Right cardiac atrium (tissue), 5 donors: ENCODE results near the gene MEPCE. TPM values are rescaled to one million over a fixed set of nuclear protein-coding genes. Genes with fewer than 3 reads are reported as not detected.

Source experiments
- ATAC-seq, 2 donors: fragments of 200-7000 bp; cut with Tn5 transposase; one replicate each; pipeline versions ENCODE4 v1.8.0 to v1.9.1; 2020; ENCODE audit warnings: moderate library complexity in 2 of 2, mild to moderate bottlenecking in 1 of 2
- DNase-seq, 3 donors: peaks; one replicate each; pipeline ENCODE4 v3.0.0-alpha.2; 2020
- H3K27ac ChIP-seq: one replicate; pipeline ENCODE4 v1.5.1; 2013; ENCODE audit warnings: mild to moderate bottlenecking, low read length, control low read depth, moderate library complexity
- H3K27me3 ChIP-seq: one replicate; pipeline ENCODE4 v1.6.1; 2013; ENCODE audit not compliant: control insufficient read depth, insufficient read depth
- H3K4me1 ChIP-seq: one replicate; pipeline ENCODE4 v1.6.1; 2013; ENCODE audit warnings: low read length; ENCODE audit not compliant: control insufficient read depth, insufficient read depth
- H3K4me3 ChIP-seq: one replicate; pipeline ENCODE4 v1.5.1; 2013; ENCODE audit warnings: low read length, control low read depth
- H3K9me3 ChIP-seq: one replicate; pipeline ENCODE4 v1.6.1; 2013; ENCODE audit warnings: low read length; ENCODE audit not compliant: control insufficient read depth
- WGBS: extraction: QIAGEN DNeasy Blood & Tissue Kit; methylation state at CpG from one replicate; pipeline ENCODE4 v1.1.7; 2013; 5-methylcytosine and 5-hydroxymethylcytosine counted together
- intact Hi-C, 4 donors: fragments of 100-400 bp; cut with DNase I; formaldehyde crosslinking; loops; one replicate each; pipeline versions ENCODE4 v1.11.0 to v1.14.0; 2022 to 2023
- polyA plus RNA-seq: library from polyadenylated mRNA; stranded (reverse); fragments of 200-250 nt; gene quantifications from one replicate; pipeline ENCODE4 v1.2.3, GENCODE V29; 2013
- total RNA-seq, 4 donors: library from RNA; stranded (reverse); fragmentation: NEBNext Ultra II Directional; extraction: Animal tissue kit (Norgen Biotek cat#: 25700); gene quantifications; one replicate each; pipeline ENCODE4 v1.2.1, GENCODE V29; 2021
- donor health status: healthy with polysubstance abuse.
- donor health status: DM: no; HTN: yes; CAD: no.
- donor health status: DM: no; HTN: no; CAD: no.
- donor health status: DM: no; HTN: yes; CAD: no; lungs with severe emphysema.
- donor health status: DM: yes; HTN: yes; CAD: no.

MEPCE gene
- total and polyA plus RNA-seq, 5 donors, result 18.7 to 24.6 (median 23.0) TPM

DNA sequence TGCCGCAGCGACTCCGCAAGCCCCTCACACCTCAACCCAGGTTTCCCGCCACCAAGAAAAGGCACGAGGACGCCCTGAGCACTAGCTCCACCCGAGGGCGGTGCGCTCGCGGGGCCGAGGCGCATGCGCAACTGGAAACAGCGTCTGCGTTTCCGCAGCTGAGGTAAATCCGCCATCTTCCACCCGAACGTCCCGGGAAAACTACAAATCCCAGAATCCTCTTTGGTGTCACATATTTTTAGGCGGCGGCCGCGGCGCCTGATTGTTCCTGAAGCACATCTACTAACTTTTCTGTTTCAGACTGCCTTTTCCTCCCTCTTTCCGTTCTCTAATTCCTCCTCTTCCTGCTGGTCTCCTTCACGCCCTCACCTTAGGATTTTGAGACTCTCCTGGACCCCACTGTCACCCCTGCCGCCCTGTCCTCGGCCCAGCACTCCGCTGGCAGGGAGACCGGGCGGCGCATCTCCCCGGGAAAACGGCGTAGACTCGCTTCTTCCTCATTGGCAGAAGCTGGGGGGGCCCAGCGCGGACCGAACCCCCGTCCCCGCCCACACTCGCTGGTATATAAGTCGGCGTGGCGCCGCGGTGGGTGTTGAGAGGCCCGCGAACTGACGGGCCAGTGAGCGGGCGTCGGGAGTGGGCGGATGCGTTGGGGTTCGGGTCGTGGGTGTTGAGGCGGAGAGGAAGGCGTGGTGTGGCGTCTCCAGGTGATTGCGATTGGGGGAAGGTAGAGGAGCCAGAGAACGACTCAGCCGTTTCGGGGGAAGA lies 1.2 kb upstream of the MEPCE start, which contains the start of gene ZCWPW1:
ZCWPW1 (minus strand) TSS at position 505 of the 768 bp plus-strand sequence. CDS start 8,054 bp downstream, outside the sequence.
- DNase-seq (peak; percentile 97 to 99 (median 99)), ATAC-seq (peak; percentile 80 to 82)
- H3K27me3 ChIP-seq, result no peaks in the 10 kb centered on the region
- intact Hi-C loops, result no loop called here
- peak within 1 kb of the TSS; percentile 99 for H3K27ac ChIP-seq
- under 1% methylated on average over 66 of the region's 66 CpGs for WGBS
- H3K4me1 ChIP-seq, result peaks cover 7% of the 10 kb centered on the region
- H3K9me3 ChIP-seq, result no peaks in the 10 kb centered on the region
- peak within 1 kb of the TSS; percentile 85 for H3K4me3 ChIP-seq

GRCh38 chr7:100428967-100429636 lies 529 bp upstream of the MEPCE start:
- DNase-seq (peak; percentile 100), ATAC-seq (peak; percentile 83 to 87)
- Histone ChIP-seq H3K27me3 (no peaks in the 10 kb centered on the region), H3K27ac (peak overlapping the region; percentile 99), H3K4me1 (peaks cover 7% of the 10 kb centered on the region), H3K4me3 (peak overlapping the region; percentile 85), H3K9me3 (no peaks in the 10 kb centered on the region)
- intact Hi-C loops, result no loop called here
- under 1% methylated on average over 40 of the region's 40 CpGs for WGBS

DNA sequence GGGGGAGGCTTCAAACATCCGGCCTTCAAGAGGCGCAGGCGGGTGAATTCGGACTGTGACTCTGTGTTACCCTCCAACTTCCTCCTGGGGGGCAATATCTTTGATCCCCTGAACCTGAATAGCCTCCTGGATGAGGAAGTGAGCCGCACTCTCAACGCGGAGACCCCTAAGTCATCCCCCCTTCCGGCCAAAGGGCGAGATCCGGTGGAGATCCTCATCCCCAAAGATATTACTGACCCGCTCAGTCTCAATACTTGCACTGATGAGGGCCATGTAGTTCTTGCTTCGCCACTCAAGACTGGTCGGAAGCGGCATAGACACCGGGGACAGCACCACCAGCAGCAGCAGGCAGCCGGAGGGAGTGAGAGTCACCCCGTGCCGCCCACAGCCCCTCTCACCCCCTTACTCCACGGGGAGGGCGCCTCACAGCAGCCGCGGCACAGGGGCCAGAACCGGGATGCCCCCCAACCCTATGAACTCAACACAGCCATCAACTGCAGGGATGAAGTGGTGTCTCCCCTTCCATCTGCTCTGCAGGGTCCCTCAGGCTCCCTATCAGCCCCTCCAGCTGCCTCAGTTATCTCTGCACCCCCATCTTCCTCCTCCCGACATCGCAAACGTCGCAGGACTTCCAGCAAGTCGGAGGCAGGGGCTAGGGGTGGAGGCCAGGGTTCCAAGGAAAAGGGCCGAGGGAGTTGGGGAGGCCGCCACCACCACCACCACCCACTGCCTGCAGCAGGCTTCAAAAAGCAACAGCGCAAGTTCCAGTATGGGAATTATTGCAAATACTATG lies 1.1 kb downstream of the MEPCE start:
- Histone ChIP-seq H3K27ac (peak overlapping the region; percentile 37), H3K4me3 (peak overlapping the region; percentile 85), H3K4me1 (peaks cover 12% of the 10 kb centered on the region), H3K27me3 (no peaks in the 10 kb centered on the region), H3K9me3 (no peaks in the 10 kb centered on the region)
- ATAC-seq (no peak), DNase-seq (peak in 2 of 3 donors; percentile 66 to 68)
- intact Hi-C loops, result no loop called here
- 22% methylated on average over 31 of the region's 31 CpGs for WGBS

- intact Hi-C loops, result no loop called here
- no peaks in the 10 kb centered on the region for H3K27me3 ChIP-seq
- H3K4me3 ChIP-seq, result no peak overlapping the region
- peaks cover 12% of the 10 kb centered on the region for H3K4me1 ChIP-seq
- H3K9me3 ChIP-seq, result no peaks in the 10 kb centered on the region
- DNase-seq (peak in 1 of 3 donors; percentile 65), ATAC-seq (no peak)
- no peak overlapping the region for H3K27ac ChIP-seq
- WGBS, result 84% methylated on average over 23 of the region's 23 CpGs
Observed at GRCh38 chr7:100431286-100431735, 1.7 kb downstream of the MEPCE start.

- whole genome bisulfite sequencing, result 53% methylated on average over 4 of the region's 4 CpGs
- ATAC-seq (no peak), DNase-seq (no peak)
- Histone ChIP-seq H3K9me3 (no peaks in the 10 kb centered on the region), H3K27me3 (no peaks in the 10 kb centered on the region), H3K4me3 (no peak overlapping the region), H3K27ac (no peak overlapping the region), H3K4me1 (peaks cover 12% of the 10 kb centered on the region)
- intact Hi-C loops, result no loop called here
Observed at GRCh38 chr7:100432053-100432452, 2.4 kb downstream of the MEPCE start.

- ATAC-seq, result no peak
- intact Hi-C loops, result no loop called here
Observed at GRCh38 chr7:100432621-100433275, 3.1 kb downstream of the MEPCE start.

GRCh38 chr7:100433276-100433591 lies 3.6 kb downstream of the MEPCE start:
- ATAC-seq, result no peak
- Histone ChIP-seq H3K27me3 (no peaks in the 10 kb centered on the region), H3K4me1 (peaks cover 12% of the 10 kb centered on the region), H3K9me3 (no peaks in the 10 kb centered on the region), H3K27ac (no peak overlapping the region), H3K4me3 (no peak overlapping the region)
- DNase-seq, result no peak
- intact Hi-C loops, result no loop called here
- 59% methylated on average over 4 of the region's 4 CpGs for WGBS

More at GRCh38 chr7:100432621-100433275, 3.1 kb downstream of the MEPCE start:
- Histone ChIP-seq H3K27me3 (no peaks in the 10 kb centered on the region), H3K27ac (no peak overlapping the region), H3K4me1 (peaks cover 12% of the 10 kb centered on the region), H3K9me3 (no peaks in the 10 kb centered on the region), H3K4me3 (no peak overlapping the region)
- WGBS, result 85% methylated on average over 21 of the region's 21 CpGs
- DNase-seq, result no peak

DNA sequence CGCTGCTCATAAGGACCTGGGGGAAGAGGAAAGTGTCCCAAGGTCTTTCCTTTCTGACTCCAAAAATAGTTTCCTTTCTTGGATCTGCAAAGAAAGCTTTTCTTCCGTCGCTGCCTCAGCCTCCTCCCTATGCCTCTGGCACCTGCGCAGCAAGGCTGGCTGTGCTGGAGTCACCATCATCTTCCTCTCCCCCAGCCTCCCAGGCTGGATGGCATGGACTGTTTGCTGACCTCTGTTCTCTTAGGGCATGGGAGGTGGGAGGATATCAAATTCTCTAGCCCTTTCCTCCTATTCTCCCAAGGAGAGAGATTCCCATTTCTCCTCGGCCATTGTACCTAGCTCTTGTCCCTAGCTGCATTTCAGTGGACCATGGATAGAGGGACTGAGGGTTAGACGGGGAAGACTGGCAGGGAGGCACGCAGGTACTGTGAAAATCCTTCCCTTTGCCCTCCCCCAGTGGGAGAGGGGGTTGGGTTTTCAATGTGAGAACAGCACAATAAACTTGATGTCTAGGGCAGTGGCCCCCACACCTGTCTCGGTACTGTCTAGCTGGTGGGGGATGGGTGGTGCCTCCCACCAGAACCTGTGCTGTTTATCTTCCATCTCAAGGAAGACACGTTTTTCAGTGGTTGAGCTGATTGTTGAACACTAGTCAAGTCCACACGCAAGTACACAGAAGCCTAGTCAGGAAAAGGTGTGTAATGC lies 4.1 kb downstream of the MEPCE start:
- Histone ChIP-seq H3K4me1 (peaks cover 12% of the 10 kb centered on the region), H3K27ac (no peak overlapping the region), H3K4me3 (no peak overlapping the region), H3K27me3 (no peaks in the 10 kb centered on the region), H3K9me3 (no peaks in the 10 kb centered on the region)
- DNase-seq, result no peak
- WGBS, result 73% methylated on average over 10 of the region's 10 CpGs
- intact Hi-C loops, result no loop called here
- no peak for ATAC-seq

DNA sequence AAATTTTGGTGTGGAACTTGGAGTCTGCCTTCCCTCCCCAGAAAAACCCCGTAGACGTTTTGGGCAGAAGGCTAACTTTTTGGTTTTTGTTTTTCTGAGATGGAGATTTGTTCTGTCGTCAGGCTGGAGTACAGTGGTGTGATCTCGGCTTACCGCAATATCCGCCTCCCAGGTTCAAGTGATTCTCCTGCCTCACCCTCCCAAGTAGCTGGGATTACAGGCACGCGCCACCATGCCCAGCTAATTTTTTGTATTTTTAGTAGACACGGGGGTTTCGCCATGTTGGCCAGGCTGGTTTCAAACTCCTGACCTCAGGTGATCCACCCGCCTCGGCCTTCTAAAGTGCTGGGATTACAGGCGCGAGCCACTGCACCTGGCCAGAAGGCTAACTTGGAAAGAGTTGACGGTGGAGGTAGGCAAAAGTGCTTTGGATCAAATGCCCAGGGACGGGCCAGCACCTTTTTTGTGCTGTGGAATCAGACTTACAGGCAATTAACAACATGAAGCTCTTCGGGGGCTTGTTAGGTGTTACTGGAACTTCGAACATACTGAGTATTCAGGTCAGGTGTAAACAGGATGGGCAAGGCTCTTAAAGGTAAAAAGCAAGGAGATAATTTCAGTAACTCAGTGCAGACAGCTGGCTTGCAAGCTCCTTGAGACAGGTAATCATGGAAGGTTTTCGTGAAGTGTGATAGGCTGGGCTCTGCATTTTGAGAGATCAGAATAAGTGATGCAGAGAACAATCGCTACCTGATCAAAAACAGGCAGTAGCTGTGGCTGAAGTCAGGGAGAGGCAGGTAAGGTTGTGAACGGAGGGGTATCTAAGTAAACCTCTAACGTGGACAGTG lies 4.9 kb downstream of the MEPCE start:
- H3K4me3 ChIP-seq, result no peak overlapping the region
- no peak for ATAC-seq
- H3K27ac ChIP-seq, result no peak overlapping the region
- intact Hi-C loops, result no loop called here
- no peaks in the 10 kb centered on the region for H3K9me3 ChIP-seq
- H3K27me3 ChIP-seq, result no peaks in the 10 kb centered on the region
- peaks cover 12% of the 10 kb centered on the region for H3K4me1 ChIP-seq
- WGBS, result 86% methylated on average over 22 of the region's 22 CpGs
- DNase-seq, result no peak
